ENCODE measurements around the gene ZNF275. TPM values are rescaled to one million over a fixed set of nuclear protein-coding genes. Genes with fewer than 3 reads are reported as not detected.
A peak's percentile ranks its signal among the peaks of the same experiment; 100 is the strongest.

Gene ZNF275
- total RNA-seq, 2 donors from 2014 or later = 13.2 to 15.1 TPM

GRCh38 chrX:153334654-153335295 lies 822 bp downstream of the ZNF275 start:
- Mint-ChIP-seq H3K4me3 (peak overlapping the region; percentile 92), H3K27ac (peak overlapping the region in 1 of 2 donors; percentile 56), H3K27me3 (peaks cover 0 to 5% of the 10 kb centered on the region in 2 donors), H3K9me3 (no peaks in the 10 kb centered on the region), H3K4me1 (ENCODE audit: low read depth in 2 of 2) (peaks cover 20 to 25% of the 10 kb centered on the region in 2 donors), H3K36me3 (no peaks in the 10 kb centered on the region)
- ATAC-seq = no peak
- peak; percentile 56 for DNase-seq (ENCODE audit: low spot score)

GRCh38 chrX:153336121-153336894 lies 2.4 kb downstream of the ZNF275 start:
- peak overlapping the region in 1 of 2 donors; percentile 31 for H3K27ac Mint-ChIP-seq
- ATAC-seq = no peak

GRCh38 chrX:153336988-153337387 lies 3.0 kb downstream of the ZNF275 start:
- DNase-seq (ENCODE audit: low spot score) = no peak
- Mint-ChIP-seq H3K9me3 (no peaks in the 10 kb centered on the region), H3K27ac (no peak overlapping the region), H3K4me3 (no peak overlapping the region), H3K27me3 (peaks cover 0 to 4% of the 10 kb centered on the region in 2 donors), H3K4me1 (ENCODE audit: low read depth in 2 of 2) (peaks cover 33 to 35% of the 10 kb centered on the region in 2 donors), H3K36me3 (peaks cover 14% of the 10 kb centered on the region)
- no peak for ATAC-seq

More at GRCh38 chrX:153336121-153336894, 2.4 kb downstream of the ZNF275 start:
- DNase-seq (ENCODE audit: low spot score) = no peak
- Mint-ChIP-seq H3K4me3 (peak overlapping the region; percentile 92), H3K9me3 (no peaks in the 10 kb centered on the region), H3K27me3 (peaks cover 0 to 5% of the 10 kb centered on the region in 2 donors), H3K4me1 (ENCODE audit: low read depth in 2 of 2) (peaks cover 28 to 31% of the 10 kb centered on the region in 2 donors), H3K36me3 (peaks cover 8% of the 10 kb centered on the region)

- H3K4me3 Mint-ChIP-seq = no peak overlapping the region
- peaks cover 19% of the 10 kb centered on the region for H3K36me3 Mint-ChIP-seq
- DNase-seq (ENCODE audit: low spot score) = no peak
- no peaks in the 10 kb centered on the region for H3K27me3 Mint-ChIP-seq
- peaks cover 36 to 49% of the 10 kb centered on the region in 2 donors for H3K4me1 Mint-ChIP-seq (ENCODE audit: low read depth in 2 of 2)
- no peak overlapping the region for H3K27ac Mint-ChIP-seq
- H3K9me3 Mint-ChIP-seq = no peaks in the 10 kb centered on the region
- ATAC-seq = no peak
These were observed 4.9 kb downstream of the ZNF275 start for GRCh38 chrX:153338836-153339235.

- peaks cover 36 to 52% of the 10 kb centered on the region in 2 donors for H3K4me1 Mint-ChIP-seq (ENCODE audit: low read depth in 2 of 2)
These were observed 5.7 kb downstream of the ZNF275 start for GRCh38 chrX:153339662-153340061.

GRCh38 chrX:153340111-153340510 lies 6.2 kb downstream of the ZNF275 start:
- ATAC-seq (no peak), DNase-seq (ENCODE audit: low spot score) (no peak)
- Mint-ChIP-seq H3K4me1 (ENCODE audit: low read depth in 2 of 2) (peaks cover 39 to 52% of the 10 kb centered on the region in 2 donors), H3K27ac (no peak overlapping the region), H3K27me3 (no peaks in the 10 kb centered on the region), H3K4me3 (no peak overlapping the region), H3K9me3 (no peaks in the 10 kb centered on the region), H3K36me3 (peaks cover 19% of the 10 kb centered on the region)

More at GRCh38 chrX:153339662-153340061, 5.7 kb downstream of the ZNF275 start:
- no peaks in the 10 kb centered on the region for H3K27me3 Mint-ChIP-seq
- no peak overlapping the region for H3K4me3 Mint-ChIP-seq
- DNase-seq (ENCODE audit: low spot score) = no peak
- no peak overlapping the region for H3K27ac Mint-ChIP-seq
- H3K36me3 Mint-ChIP-seq = peaks cover 19% of the 10 kb centered on the region
- no peaks in the 10 kb centered on the region for H3K9me3 Mint-ChIP-seq
- no peak for ATAC-seq

- Mint-ChIP-seq H3K36me3 (peaks cover 19% of the 10 kb centered on the region), H3K4me3 (peak overlapping the region; percentile 70), H3K27ac (peak overlapping the region; percentile 57 to 82), H3K9me3 (no peaks in the 10 kb centered on the region), H3K4me1 (ENCODE audit: low read depth in 2 of 2) (peaks cover 30 to 49% of the 10 kb centered on the region in 2 donors), H3K27me3 (no peaks in the 10 kb centered on the region)
- peak in 1 of 2 donors; percentile 62 for ATAC-seq
- no peak for DNase-seq (ENCODE audit: low spot score)
These were observed 9.0 kb downstream of the ZNF275 start for GRCh38 chrX:153342762-153343558.

GRCh38 chrX:153343674-153344073 lies 9.7 kb downstream of the ZNF275 start:
- H3K36me3 Mint-ChIP-seq = peaks cover 19% of the 10 kb centered on the region
- peak overlapping the region; percentile 70 for H3K4me3 Mint-ChIP-seq
- no peak for DNase-seq (ENCODE audit: low spot score)
- peaks cover 24 to 42% of the 10 kb centered on the region in 2 donors for H3K4me1 Mint-ChIP-seq (ENCODE audit: low read depth in 2 of 2)
- ATAC-seq = no peak
- no peaks in the 10 kb centered on the region for H3K9me3 Mint-ChIP-seq
- peak overlapping the region; percentile 57 to 82 for H3K27ac Mint-ChIP-seq
- H3K27me3 Mint-ChIP-seq = no peaks in the 10 kb centered on the region

GRCh38 chrX:153347530-153347929 lies 13.6 kb downstream of the ZNF275 start:
- H3K36me3 Mint-ChIP-seq = no peaks in the 10 kb centered on the region
- no peak overlapping the region for H3K4me3 Mint-ChIP-seq
- no peak overlapping the region for H3K27ac Mint-ChIP-seq
- DNase-seq (ENCODE audit: low spot score) (no peak), ATAC-seq (no peak)
- H3K9me3 Mint-ChIP-seq = no peaks in the 10 kb centered on the region
- H3K27me3 Mint-ChIP-seq = no peaks in the 10 kb centered on the region
- H3K4me1 Mint-ChIP-seq (ENCODE audit: low read depth in 2 of 2) = peaks cover 7 to 16% of the 10 kb centered on the region in 2 donors

- Mint-ChIP-seq H3K4me1 (ENCODE audit: low read depth in 2 of 2) (peaks cover 7 to 8% of the 10 kb centered on the region in 2 donors), H3K27ac (no peak overlapping the region), H3K27me3 (no peaks in the 10 kb centered on the region), H3K36me3 (no peaks in the 10 kb centered on the region), H3K9me3 (no peaks in the 10 kb centered on the region), H3K4me3 (no peak overlapping the region)
- no peak for DNase-seq (ENCODE audit: low spot score)
- ATAC-seq = no peak
These were observed 14.5 kb downstream of the ZNF275 start for GRCh38 chrX:153348421-153348820.

- Mint-ChIP-seq H3K4me1 (ENCODE audit: low read depth in 2 of 2) (peaks cover 0 to 1% of the 10 kb centered on the region in 2 donors), H3K4me3 (no peak overlapping the region), H3K9me3 (no peaks in the 10 kb centered on the region), H3K27ac (no peak overlapping the region), H3K27me3 (no peaks in the 10 kb centered on the region), H3K36me3 (no peaks in the 10 kb centered on the region)
- ATAC-seq = no peak
- no peak for DNase-seq (ENCODE audit: low spot score)
These were observed 16.0 kb downstream of the ZNF275 start for GRCh38 chrX:153349952-153350351.

- no peak for ATAC-seq
- Mint-ChIP-seq H3K36me3 (no peaks in the 10 kb centered on the region), H3K27me3 (no peaks in the 10 kb centered on the region), H3K27ac (no peak overlapping the region), H3K9me3 (no peaks in the 10 kb centered on the region), H3K4me3 (no peak overlapping the region), H3K4me1 (ENCODE audit: low read depth in 2 of 2) (no peaks in the 10 kb centered on the region)
- no peak for DNase-seq (ENCODE audit: low spot score)
These were observed 18.0 kb downstream of the ZNF275 start for GRCh38 chrX:153351981-153352380.

GRCh38 chrX:153352858-153353257 lies 18.9 kb downstream of the ZNF275 start:
- Mint-ChIP-seq H3K9me3 (no peaks in the 10 kb centered on the region), H3K4me1 (ENCODE audit: low read depth in 2 of 2) (no peaks in the 10 kb centered on the region), H3K27me3 (no peaks in the 10 kb centered on the region), H3K36me3 (no peaks in the 10 kb centered on the region), H3K27ac (no peak overlapping the region), H3K4me3 (no peak overlapping the region)
- no peak for DNase-seq (ENCODE audit: low spot score)
- ATAC-seq = no peak

Data from natural killer cell treated with Interleukin-12 subunit alpha and Interleukin-12 subunit beta and Interleukin-15 and Interleukin-18, amount 100 ng/mL, for 72 hours (primary cell).